Retinal pigment epithelial cell (primary cell): Measurements from ENCODE around the gene GABRB1.

Source experiments
- DNase-seq: peaks from one replicate; pipeline ENCODE4 v3.0.0-alpha.2; 2010; ENCODE audit warnings: low read depth
- H3K4me3 ChIP-seq: 2 replicates; pipeline ENCODE4 v1.5.1; 2011; ENCODE audit warnings: mild to moderate bottlenecking, low read length, control low read depth, moderate library complexity
- TF ChIP-seq, protein P1 (sequence below): conservative IDR thresholded peaks from 2 replicates; pipeline ENCODE4 v1.5.1; 2011; ENCODE audit warnings: low read depth, low read length, control low read depth, inconsistent platforms

Gene GABRB1

DNA sequence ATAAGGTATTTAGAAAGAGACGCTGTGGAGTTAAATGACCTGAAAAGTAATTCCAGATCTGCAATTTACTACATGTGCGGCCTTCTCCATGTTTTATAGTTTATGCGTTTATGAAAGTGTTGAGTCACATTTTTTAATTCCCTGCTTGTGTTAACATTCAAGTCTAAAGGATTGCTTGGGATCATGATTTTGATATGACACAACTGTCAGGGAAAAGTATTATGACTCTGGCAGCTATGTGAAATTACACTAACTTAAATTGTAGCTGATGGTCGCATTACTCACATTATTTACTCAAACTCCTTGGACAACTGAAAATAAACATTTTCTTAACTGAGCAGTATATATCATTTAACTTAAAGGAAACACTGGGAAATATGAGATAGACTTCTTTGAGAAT lies 14.3 kb upstream of the GABRB1 start:
- TF ChIP-seq, protein P1, sequence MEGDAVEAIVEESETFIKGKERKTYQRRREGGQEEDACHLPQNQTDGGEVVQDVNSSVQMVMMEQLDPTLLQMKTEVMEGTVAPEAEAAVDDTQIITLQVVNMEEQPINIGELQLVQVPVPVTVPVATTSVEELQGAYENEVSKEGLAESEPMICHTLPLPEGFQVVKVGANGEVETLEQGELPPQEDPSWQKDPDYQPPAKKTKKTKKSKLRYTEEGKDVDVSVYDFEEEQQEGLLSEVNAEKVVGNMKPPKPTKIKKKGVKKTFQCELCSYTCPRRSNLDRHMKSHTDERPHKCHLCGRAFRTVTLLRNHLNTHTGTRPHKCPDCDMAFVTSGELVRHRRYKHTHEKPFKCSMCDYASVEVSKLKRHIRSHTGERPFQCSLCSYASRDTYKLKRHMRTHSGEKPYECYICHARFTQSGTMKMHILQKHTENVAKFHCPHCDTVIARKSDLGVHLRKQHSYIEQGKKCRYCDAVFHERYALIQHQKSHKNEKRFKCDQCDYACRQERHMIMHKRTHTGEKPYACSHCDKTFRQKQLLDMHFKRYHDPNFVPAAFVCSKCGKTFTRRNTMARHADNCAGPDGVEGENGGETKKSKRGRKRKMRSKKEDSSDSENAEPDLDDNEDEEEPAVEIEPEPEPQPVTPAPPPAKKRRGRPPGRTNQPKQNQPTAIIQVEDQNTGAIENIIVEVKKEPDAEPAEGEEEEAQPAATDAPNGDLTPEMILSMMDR: no peak
- no peak for DNase-seq

DNA sequence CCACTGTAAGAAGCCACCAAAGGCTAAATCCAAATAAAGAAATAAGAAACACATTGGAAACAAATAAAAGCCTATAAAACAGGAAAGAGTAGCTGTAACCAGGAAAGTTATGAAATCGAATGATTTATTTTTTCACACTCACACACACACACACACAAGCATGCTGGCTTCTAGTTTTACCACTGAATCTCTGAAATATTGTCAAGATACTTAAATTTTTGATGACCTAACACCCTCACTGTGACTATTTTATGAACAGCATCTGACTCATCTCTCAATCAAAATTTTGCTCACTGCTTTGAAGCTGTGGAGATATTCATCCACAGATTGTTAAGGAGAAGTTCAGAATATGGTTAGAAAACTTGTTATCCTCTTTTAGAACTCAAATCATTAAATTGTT lies 13.9 kb upstream of the GABRB1 start:
- no peak for DNase-seq
- H3K4me3 ChIP-seq: no peak overlapping the region
- TF ChIP-seq, protein P1: no peak

More for the DNA sequence above, 14.3 kb upstream of the GABRB1 start:
- H3K4me3 ChIP-seq: no peak overlapping the region

DNA sequence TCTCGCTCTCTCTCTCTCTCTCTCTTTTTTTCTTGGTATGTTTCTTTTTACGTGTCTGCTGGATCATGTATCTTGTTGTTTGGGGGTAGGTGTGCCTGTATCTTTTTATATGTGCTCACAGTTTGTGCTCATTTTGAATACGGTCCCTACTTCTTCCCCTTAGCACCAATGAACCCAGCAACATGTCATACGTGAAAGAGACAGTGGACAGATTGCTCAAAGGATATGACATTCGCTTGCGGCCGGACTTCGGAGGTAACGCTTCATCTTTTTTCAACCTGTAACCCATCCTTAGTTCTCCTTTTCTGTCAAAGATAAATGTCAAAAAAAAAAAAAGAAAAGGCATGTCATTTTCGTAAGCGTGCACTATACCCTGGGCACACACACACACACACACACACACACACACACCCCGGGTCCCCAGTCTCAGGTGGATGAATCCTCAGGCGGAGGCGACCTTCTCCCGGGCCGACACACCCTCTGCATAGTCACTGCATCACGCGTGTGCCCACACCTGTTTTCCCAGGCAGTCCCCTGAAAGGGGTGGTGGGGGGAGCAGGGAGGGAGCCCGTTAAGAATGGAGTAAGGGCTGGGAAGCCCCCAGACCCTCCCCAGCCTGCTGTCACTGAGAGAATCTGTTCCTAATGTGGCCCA lies 511 bp downstream of the GABRB1 start:
- H3K4me3 ChIP-seq: peak overlapping the region; percentile 70
- no peak for DNase-seq
- TF ChIP-seq, protein P1: no peak

DNA sequence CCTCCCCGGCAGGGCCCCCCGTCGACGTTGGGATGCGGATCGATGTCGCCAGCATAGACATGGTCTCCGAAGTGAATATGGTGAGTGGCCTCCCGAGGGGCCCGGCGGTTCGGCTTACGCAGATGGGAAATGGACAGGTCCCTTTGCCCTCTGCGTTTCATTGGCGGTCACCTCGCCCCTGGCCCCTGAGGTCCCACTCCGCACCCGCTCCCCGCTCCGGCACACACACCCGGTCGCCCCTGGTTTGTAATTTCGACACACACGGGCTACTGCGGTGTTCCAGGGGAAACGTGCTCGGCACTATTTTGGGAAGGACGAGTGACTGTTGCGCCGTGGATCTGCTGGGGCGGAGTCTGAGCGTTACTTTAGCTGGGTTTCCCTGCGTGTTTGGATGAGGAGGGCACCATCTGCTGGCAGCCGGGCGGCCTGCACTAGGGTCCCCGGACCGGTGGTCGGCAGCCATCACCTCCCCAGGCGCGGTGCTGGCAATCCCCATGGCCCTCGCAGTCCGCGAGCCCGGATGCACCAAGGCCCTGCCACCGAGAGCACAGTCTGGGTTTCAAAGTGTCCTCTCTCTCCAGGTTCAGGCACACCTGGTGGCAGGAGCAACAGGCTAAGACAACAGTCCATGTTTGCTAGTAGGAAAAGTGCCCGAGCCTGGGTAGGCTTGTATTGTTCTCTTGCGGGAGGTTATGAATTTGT lies 1.2 kb downstream of the GABRB1 start:
- DNase-seq: peak; percentile 9
- peak overlapping the region; percentile 70 for H3K4me3 ChIP-seq
- TF ChIP-seq, protein P1: peak; percentile 89

DNA sequence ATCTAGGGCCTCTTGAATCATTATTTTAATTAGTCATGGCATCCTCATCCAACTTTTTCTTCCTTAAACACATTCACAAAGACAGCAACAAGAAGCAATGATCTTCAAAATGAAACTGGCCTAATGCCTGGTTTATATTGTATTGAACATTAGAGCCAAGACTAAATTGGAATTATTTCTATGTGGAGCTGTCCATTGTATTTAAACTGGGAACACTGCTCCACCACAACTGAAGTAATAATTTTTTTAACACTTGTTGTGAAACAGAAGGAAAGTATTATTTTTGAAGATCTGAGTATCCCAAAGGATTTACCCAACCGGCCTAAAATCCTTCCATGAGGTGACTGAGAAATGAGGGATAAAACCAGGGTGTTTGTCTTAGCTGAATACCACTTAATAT lies 6.9 kb downstream of the GABRB1 start:
- H3K4me3 ChIP-seq: no peak overlapping the region
- no peak for DNase-seq
- TF ChIP-seq, protein P1: no peak

DNA sequence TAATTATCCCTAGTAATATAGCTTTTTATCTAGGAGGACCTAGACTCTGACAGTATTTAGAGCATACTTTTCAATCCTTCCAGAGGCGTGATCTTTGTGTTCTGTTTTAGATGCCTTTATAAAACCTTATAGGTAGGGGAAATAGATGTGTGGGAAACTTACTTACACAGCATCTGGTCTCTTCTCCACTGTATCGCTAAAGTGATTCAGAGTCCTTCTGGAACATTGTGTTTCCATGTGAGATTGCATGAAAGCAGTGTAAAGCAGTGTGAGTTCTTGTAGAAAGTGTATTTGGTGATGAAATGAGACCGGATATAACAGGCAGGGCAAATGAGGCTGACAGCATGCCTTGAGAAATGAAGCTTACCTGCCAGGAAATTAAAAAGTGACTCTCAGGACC lies 9.5 kb downstream of the GABRB1 start:
- TF ChIP-seq, protein P1: no peak
- no peak overlapping the region for H3K4me3 ChIP-seq
- no peak for DNase-seq

DNA sequence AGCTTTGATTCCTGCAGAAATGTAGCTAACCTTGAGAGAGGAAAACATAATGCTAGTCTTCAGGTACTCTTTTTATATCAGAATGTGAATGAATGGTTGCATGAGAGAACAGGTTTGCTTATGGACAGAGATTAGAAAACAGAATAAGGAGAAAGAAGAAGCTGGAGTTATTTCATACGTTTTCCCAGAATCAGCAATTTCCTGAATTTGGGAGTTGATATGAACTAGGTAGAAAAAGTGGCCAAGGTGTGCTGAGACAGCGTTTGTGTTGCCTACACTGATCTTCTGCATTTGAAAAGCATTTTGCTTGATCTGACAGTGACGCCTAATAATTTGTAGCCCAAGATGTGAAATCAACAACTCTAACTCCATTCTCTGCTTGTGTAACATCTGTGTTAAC lies 12.5 kb downstream of the GABRB1 start:
- no peak overlapping the region for H3K4me3 ChIP-seq
- TF ChIP-seq, protein P1: no peak
- DNase-seq: no peak
